Stimulated activated naive CD8-positive, alpha-beta T cell treated with anti-CD3 and anti-CD28 coated beads, Interleukin-15, Interleukin-2, amounts not matched to agents 100 U/mL and 50 U/mL, for 24 hours (primary cell): Measurements from ENCODE around the gene ARL2BP.
"Not testable (repeated sequence)": the region's sequence is repeated elsewhere in the genome, so short reads cannot be mapped to it uniquely, and the experiment has no call there.

Source experiments
- ATAC-seq: fragments of 150-1000 bp; cut with Tn5 transposase; one replicate; pipeline ENCODE4 v1.10.0; 2021
- DNase-seq: peaks from one replicate; pipeline ENCODE4 v3.0.0; 2021

Gene ARL2BP

DNA sequence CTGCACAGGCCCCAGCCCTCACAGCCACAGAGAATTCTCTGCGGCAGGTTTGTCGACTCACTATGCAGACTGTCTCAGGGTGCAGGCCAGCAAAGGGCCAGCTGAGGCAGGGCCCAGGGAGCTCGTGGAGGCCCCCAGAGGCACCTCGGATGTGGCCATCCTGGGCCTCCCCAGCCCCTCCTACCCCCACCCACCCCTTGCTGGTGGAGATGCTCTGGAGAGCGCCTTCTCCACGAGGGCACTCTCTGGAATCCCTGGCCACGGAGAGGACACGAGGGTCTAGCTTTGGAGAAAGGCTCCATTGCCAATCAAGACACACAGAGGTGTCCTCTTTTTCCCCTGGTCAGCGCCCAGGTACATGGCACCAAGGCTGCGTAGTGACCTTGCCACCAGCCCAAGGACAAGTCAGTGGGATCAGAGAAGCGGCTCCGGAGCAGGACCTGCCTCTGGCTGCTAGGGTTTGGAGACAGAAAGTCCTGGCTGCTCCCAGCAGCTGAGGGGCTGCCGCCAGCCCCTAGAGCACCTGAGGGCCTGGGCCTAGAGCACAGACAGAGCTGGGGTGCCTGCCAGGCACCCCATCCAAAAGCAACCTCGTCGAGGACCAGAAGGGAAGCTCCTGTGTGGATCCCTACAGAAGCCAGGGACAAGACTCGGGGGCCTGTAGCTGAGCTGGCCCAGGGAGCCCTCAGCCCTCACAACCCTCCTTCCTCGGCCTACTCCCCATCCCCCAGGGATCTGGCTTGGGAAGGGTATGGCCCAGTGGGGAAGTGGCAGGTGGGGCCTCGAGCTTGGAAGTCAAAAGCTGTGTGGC, 18.7 kb downstream of the ARL2BP start:
- DNase-seq (no peak), ATAC-seq (no peak)

DNA sequence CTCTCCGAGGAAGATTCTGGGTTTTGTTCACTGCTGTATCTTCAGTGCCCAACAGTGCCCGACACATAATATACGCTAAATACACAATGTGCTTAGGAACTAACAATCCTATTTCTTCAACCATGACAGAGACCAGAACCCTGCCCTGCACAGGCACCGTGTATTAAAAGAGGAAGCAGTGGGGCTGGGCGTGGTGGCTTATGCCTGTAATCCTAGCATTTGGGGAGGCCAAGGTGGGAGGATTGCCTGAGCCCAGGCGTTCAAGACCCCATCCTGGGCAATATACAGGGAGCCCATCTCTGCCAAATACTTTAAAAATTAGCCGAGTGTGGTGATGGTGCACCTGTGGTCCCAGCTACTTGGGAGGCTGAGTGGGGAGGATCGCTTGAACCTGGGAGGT, 19.3 kb downstream of the ARL2BP start:
- DNase-seq = no peak
- ATAC-seq = no peak

GRCh38 chr16:57264950-57265371, 19.9 kb downstream of the ARL2BP start:
- ATAC-seq = no peak
- DNase-seq = no peak

DNA sequence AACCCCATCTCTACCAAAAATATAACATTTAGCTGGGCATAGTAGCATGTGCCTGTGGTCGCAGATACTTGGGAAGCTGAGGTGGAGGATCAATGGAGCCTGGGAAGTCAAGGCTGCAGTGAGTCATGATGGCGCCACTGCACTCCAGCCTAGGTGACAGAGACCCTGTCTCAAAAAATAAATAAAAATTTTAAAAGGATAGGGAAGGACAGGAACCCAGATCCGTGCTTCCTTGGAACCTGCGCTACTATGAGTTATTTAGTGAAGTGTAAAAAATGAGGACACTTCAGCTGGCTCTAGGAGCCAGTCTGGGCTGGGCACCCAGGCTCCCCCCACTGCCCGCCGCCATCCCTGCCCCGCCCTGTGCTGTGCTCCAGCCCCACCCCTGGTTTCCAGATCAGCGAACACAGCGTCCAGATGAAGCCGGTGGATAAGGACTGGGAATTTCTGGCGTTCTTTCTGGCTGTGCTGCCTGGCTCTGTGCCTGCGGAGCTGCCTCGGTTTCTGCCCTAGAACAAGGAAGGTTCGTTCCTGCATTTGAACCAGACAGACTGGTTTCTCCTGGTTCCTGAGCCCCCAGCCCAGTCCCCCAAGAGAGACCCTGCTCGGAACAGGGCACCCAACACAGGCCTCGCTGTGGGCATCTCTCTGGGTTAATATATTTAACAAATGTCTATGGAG, 20.9 kb downstream of the ARL2BP start:
- no peak for DNase-seq

GRCh38 chr16:57266531-57267260, 21.6 kb downstream of the ARL2BP start:
- DNase-seq (peak; percentile 27), ATAC-seq (peak; percentile 55)

More for the DNA sequence above, 20.9 kb downstream of the ARL2BP start:
- no peak for ATAC-seq

GRCh38 chr16:57267343-57267742, 22.3 kb downstream of the ARL2BP start:
- not testable (repeated sequence) for ATAC-seq

DNA sequence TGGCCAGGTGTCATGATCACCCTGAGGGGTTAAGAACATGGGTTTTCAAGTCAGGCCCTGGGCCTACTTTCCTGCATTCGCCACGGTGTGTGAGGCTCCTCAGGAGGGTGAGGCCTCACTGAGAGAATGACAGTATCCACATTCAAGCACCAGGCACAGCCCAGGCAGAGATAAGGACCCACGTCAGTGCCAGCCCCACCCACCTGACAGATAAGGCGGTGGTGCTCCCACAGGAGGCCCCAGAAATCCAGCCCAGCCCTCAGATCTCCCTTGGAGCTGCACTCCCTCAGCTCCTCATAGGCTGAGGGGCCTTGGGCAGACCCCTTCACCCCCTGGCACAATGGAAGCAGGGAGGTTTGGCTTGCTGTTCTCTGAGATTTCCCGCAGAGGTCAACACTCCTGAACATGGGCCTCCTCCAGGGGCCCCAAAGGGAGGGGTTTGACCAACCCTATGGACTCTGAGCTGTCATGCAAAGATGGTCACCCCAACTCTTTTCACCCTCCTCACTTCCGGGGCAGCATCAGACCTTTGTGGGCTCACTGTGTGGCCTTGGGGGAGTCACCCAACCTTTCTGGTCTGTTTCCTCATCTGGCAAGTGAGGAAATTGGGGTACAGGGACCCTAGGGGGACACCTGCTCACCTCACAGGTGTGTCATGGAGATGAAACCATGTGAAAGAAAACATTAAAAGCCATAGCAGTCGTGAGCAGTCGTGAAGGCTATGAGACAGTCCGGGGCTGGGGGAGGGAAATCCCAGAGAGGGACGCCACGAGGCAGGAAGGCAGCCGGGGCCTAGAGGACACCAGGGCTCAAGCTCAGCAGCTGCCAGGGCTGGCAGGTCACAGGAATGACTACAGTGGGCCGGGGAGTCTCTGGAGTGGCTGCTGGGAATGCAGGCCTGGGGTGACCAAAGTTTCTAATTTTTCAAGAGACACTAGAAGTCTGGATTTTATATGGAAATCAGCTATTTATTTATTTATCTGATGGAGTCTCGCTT, 24.0 kb downstream of the ARL2BP start:
- ATAC-seq (no peak), DNase-seq (no peak)

More at GRCh38 chr16:57267343-57267742, 22.3 kb downstream of the ARL2BP start:
- not testable (repeated sequence) for DNase-seq

- ATAC-seq = no peak
- DNase-seq = no peak
Observed at GRCh38 chr16:57270221-57271062, 25.4 kb downstream of the ARL2BP start.

GRCh38 chr16:57271063-57271345, 25.9 kb downstream of the ARL2BP start:
- ATAC-seq = no peak
- DNase-seq = no peak

- ATAC-seq = no peak
- no peak for DNase-seq
Observed at GRCh38 chr16:57271867-57272495, 26.9 kb downstream of the ARL2BP start.

- ATAC-seq = no peak
- no peak for DNase-seq
Observed at GRCh38 chr16:57273359-57273758, 28.3 kb downstream of the ARL2BP start.

DNA sequence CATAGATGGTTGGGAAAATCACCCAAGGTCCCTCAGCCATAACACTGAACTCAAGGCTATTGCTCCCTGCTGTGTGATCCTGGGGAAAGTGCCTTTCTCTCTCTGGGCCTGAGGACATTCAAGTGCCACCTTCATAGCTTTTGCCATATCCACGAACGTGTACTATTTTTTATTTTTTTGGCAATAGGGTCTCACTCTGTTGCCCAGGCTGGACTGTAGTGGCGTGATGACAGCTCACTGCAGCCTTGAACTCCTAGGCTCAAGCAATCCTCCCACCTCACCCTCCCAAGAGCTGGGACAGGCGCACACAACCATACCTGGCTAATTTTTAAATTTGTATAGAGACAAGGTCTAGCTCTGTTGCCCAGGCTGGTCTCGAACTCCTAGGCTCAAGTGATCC, 28.8 kb downstream of the ARL2BP start:
- no peak for ATAC-seq
- no peak for DNase-seq

- not testable (repeated sequence) for ATAC-seq, DNase-seq
Observed at GRCh38 chr16:57275946-57276345, 30.9 kb downstream of the ARL2BP start.

GRCh38 chr16:57276596-57276995, 31.5 kb downstream of the ARL2BP start:
- DNase-seq (no peak), ATAC-seq (no peak)

- ATAC-seq = peak; percentile 85
- DNase-seq = peak; percentile 62
Observed at GRCh38 chr16:57277586-57277985, 32.5 kb downstream of the ARL2BP start.

- ATAC-seq (no peak), DNase-seq (no peak)
Observed at GRCh38 chr16:57278494-57278893, 33.4 kb downstream of the ARL2BP start.

GRCh38 chr16:57279780-57280638, 35.0 kb downstream of the ARL2BP start:
- ATAC-seq (no peak), DNase-seq (no peak)

DNA sequence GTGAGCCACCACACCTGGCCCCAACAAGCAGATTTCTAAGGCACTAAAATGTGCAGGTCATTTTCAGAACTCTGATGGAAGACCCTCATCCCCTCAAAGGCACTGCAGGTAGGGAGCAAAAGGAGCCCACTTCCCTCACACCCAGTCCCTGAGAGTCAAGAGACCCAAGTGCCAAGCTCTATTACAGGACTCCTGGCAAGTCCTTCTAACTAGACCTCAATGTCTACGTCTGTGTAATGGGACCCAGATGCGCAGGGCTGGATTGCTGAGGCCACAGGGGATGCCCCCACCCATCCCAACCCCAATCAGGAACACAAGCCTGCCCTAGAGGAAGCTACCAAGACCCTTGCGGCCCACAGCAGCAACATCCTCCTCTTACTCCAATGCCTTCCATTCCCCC, 36.7 kb downstream of the ARL2BP start:
- no peak for DNase-seq
- no peak for ATAC-seq

DNA sequence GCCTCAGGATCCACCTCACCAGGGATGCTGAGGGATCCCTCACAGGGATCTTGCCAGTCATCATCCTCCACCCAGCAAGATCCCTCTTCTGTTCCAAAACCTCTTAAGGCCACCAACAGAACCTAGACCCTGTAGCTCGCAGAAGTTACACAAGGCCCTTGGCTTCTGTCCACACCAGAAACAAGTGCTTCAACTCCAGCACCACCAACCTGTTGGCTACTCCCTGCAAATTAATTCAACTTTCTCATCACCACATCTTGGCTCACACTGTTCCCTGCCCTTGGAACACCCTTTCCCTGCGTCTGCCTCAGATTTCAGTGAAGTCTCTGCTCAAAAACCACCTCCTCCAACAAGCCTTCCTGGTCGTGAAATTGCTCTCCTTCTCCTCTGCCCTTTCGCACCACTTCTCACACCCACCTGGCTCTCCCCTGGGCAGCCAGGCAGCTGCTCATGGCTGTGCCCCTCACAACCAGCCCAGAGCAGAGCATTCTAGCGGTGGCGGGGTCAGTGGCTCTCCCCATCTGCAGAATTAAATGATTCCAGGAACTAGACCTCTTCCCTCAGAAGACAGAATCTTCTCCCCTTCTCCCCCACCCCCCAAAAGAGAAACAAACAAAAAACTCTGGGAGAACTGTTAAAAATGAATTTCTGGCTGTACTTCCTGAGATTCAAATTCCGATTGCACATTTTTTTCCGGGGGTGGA, 37.6 kb downstream of the ARL2BP start:
- ATAC-seq (no peak), DNase-seq (no peak)
